Left colon (tissue), 2 donors: Measurements from ENCODE around the gene RBM44. TPM values are rescaled to one million over a fixed set of nuclear protein-coding genes. Genes with fewer than 3 reads are reported as not detected.
"Not testable (repeated sequence)": the region's sequence is repeated elsewhere in the genome, so short reads cannot be mapped to it uniquely, and the experiment has no call there.

Experiments
- ATAC-seq: fragments of 200-7000 bp; cut with Tn5 transposase; one replicate; pipeline ENCODE4 v1.9.1; 2020; ENCODE audit warnings: mild to moderate bottlenecking, moderate library complexity
- DNase-seq, 2 donors: peaks; one replicate each; pipeline ENCODE4 v3.0.0-alpha.2; 2020
- intact Hi-C, 2 donors: fragments of 100-400 bp; cut with DNase I in 1 of 2; cut with micrococcal nuclease in 1 of 2; formaldehyde crosslinking; loops; one replicate each; pipeline versions ENCODE4 v1.11.2 to v1.14.0; 2022; cut with DNase I, micrococcal nuclease
- total RNA-seq, 2 donors: library from RNA; stranded (reverse); fragmentation: NEBNext Ultra II Directional; extraction: Animal tissue kit (Norgen Biotek cat#: 25700); gene quantifications; one replicate each; pipeline ENCODE4 v1.2.1, GENCODE V29; 2021
- donor health status: DM: no; HTN: no; CAD: no.
- donor health status: DM: yes; HTN: yes; CAD: no.

RBM44 gene
- total RNA-seq, 2 donors from 2014 or later: 0.34 to 0.52 TPM

DNA sequence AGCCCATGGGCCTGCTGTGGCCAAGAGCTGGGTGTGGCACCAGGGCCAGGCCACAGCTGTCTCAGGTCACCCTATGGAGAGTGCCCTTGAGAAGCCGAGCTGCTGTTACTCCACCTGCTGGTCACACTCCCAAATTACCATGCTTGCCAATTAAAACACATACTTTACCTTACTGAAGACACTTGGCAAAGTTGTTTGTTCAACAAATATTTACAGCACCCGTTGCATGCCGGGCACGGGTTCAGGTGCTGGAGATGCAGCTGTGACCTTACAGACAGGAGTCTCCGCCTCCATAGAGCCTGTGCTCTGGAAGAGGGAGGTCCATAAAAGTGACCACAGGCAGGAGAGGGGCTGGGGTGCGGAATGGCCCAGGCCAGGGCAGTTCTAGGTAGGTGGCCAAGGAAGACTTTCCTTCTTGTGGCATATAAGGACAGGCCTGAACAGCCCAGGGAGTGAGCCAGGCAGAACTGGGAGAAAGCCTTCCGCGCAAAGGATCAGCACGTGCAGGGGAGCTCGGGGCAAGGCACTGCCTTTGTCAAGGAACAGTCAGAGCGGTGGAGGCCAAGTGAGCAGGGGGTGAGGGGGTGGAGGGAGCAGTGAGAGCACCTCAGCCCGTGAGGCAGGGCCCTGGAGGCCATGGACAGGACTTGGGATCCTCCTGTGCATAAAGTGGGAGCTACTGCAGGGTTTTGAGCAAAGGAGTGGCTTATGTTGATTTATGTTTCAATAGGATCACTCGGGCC lies 23.6 kb upstream of the RBM44 start:
- peak; percentile 52 to 67 for DNase-seq
- intact Hi-C loops: no loop called here
- peak; percentile 93 for ATAC-seq

DNA sequence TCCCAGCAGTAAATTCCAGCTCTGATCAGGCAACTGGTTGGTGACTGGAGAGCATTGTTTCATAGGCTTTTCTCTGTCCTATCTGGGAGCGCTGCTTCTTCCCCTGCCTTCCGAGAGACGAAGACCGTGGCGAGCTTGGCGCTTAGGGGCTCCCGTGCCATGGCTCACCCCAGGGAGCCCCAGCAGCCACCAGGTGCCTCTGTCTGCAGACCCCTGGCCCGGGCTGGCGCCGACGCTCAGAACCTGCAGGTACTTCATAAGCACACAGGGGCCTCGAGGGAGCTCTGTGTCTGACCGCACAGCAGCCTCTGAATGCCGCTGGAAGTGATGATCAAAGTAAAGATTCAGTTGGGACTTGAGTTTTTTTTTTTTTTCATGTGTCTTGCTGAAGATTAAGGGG lies 19.1 kb upstream of the RBM44 start:
- ATAC-seq (no peak), DNase-seq (no peak)
- intact Hi-C loops: no loop called here

DNA sequence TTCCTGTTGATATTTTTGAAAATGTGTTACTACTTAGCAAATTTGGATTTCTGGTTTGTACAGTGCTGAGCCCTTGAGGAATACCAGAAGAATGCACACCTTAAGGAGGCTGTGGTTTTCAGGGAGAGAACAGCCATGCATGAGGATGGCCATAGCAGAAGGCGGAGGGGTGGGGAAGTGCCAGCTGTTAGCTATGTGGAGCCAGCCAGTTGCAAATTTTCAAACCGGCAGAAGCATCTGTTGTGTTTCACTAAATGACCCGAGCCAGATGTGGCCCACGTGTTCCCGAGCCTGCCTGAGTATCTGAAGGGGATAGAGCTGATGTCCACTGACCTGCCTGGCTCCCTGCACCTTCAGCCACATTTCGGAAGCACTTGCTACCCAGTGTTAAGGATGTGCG lies 16.4 kb upstream of the RBM44 start:
- no peak for ATAC-seq
- DNase-seq: no peak
- intact Hi-C loops: no loop called here

DNA sequence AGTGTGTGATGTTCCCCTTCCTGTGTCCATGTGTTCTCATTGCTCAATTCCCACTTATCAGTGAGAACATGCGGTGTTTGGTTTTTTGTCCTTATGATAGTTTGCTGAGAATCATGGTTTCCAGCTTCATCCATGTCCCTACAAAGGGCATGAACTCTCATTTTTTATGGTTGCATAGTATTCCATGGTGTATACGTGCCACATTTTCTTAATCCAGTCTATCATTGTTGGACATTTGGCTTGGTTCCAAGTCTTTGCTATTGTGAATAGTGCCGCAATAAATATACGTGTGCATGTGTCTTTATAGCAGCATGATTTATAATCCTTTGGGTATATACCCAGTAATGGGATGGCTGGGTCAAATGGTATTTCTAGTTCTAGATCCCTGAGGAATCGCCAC lies 14.9 kb upstream of the RBM44 start:
- DNase-seq, ATAC-seq, intact Hi-C loops: not testable (repeated sequence)

GRCh38 chr2:237786936-237787335 lies 11.6 kb upstream of the RBM44 start:
- DNase-seq (no peak), ATAC-seq (no peak)
- intact Hi-C loops: no loop called here

DNA sequence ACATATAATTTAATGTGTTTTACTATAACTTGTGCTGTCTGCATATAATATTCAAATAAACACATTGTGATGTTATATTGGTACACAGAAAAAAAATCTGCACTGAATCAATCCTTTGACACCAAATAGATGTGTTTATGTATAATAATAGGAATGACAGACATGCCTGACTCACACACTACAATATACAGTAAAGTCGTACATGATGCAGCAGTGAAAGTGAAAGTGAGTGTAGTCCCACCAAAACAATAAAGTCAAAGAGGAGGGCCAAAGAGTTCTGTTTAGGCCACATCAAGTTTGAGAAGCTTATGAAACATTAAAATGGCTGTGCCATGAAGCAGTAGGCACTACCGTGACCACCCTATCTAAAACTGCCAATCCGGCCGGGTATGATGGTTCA lies 8.2 kb upstream of the RBM44 start:
- DNase-seq: no peak
- ATAC-seq: no peak
- intact Hi-C loops: no loop called here

DNA sequence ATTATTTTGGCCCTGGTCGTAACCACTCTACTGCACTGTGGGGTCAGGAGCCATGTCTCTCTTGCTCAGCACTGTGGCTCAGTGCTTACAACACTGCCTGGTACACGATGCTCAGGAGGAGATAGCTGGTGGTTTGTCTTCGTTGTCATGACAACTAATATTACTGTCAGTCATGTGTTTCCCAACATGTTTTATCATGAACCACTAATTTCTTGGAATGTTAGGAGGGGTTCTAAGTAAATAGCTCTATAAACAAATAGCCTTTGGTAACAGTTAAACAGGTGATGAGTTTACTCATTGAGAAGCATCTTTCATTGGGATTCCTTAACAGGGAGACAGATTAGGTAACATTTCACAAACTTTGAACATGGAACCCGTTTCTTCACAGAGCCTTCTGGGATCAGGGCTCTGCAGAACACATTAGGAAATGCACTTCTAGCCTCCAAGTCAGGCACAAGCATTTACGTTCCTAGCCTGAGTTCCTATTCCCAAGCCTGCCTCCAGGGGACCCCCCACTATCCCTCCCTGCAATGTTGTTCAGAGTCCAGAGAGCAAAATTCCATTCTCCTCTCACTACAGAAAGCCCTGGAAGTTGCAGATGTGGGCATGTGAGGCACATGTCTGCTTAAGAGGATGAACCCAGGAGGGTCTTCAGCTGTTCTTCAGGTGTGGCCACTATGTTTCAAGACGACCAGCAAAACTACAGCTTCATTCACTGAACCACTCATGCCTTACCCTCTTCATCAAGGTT lies 6.4 kb upstream of the RBM44 start:
- no peak for DNase-seq
- ATAC-seq: peak; percentile 18
- intact Hi-C loops: no loop called here

DNA sequence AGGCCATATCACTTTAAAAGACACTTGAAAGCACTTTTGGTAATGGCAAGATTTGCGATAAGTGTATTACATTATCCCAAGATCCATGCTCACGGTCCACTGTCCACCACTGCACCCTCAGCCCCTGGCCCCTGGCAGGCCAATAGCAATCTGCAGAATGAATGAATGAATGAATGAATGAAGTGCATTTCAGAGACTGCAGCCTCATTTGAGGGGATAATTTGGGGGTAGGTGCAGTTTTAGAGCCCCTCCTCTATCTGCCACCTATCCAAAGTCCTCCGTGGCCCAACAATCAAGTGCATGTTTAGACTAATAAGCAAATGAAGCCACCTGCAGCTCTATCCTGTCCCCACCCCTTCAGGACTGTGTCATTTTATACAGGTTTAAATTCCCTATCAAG lies 1.3 kb upstream of the RBM44 start:
- intact Hi-C loops: no loop called here
- DNase-seq (no peak), ATAC-seq (no peak)

- DNase-seq: no peak
- intact Hi-C loops: no loop called here
- ATAC-seq: no peak
Measured at GRCh38 chr2:237799060-237799428, 465 bp downstream of the RBM44 start.

GRCh38 chr2:237801466-237801865 lies 2.9 kb downstream of the RBM44 start:
- intact Hi-C loops: no loop called here
- ATAC-seq: no peak
- DNase-seq: no peak

- ATAC-seq (no peak), DNase-seq (no peak)
- intact Hi-C loops: no loop called here
Measured at GRCh38 chr2:237806334-237806733, 7.8 kb downstream of the RBM44 start.

GRCh38 chr2:237815637-237816036 lies 17.1 kb downstream of the RBM44 start:
- DNase-seq (no peak), ATAC-seq (no peak)
- intact Hi-C loops: no loop called here

- DNase-seq: no peak
- intact Hi-C loops: no loop called here
- no peak for ATAC-seq
Measured at GRCh38 chr2:237816531-237816930, 18.0 kb downstream of the RBM44 start.

GRCh38 chr2:237818066-237818473 lies 19.5 kb downstream of the RBM44 start:
- no peak for DNase-seq
- intact Hi-C loops: no loop called here
- ATAC-seq: no peak

- intact Hi-C loops: no loop called here
- DNase-seq (no peak), ATAC-seq (no peak)
Measured at GRCh38 chr2:237819231-237819630, 20.7 kb downstream of the RBM44 start.

DNA sequence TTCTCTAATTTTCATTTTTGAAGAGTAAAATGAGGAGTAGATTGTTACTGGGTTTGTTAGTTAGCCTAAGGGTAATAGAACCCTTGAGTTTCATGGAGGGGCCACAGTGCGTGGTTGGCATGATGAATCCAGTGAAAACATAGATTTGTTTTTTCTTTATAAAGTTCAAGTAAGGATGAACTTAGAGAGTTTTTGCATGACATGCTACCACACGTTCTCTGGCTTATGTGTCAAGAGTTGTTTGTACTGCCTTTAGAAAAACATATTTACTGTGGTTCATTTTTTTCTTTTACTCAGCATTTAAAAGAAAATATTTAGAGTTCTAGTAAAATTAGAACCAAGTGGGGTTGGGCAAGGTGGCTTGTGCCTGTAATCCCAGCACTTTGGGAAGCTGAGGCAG lies 21.8 kb downstream of the RBM44 start:
- DNase-seq: no peak
- intact Hi-C loops: no loop called here

DNA sequence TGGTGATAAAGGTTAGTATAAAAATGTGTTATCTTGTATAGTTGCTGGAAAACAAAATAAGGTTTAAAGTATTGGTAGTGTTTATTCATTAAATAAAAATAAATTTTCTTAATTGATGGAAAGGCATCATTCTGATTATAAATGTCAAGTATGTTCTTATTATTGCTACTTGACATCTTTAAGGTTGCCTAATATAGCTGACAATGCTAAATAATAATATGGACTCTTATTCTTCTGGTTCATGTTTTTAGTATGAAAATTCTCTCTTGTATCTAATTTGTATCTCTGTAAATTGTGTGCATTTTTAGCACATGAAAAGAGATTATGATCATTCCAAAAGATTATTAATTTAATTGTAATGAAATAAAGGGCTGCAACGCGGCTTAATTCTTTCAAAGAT lies 25.0 kb downstream of the RBM44 start:
- DNase-seq (no peak), ATAC-seq (no peak)
- intact Hi-C loops: no loop called here

More for the DNA sequence above, 21.8 kb downstream of the RBM44 start:
- no peak for ATAC-seq

DNA sequence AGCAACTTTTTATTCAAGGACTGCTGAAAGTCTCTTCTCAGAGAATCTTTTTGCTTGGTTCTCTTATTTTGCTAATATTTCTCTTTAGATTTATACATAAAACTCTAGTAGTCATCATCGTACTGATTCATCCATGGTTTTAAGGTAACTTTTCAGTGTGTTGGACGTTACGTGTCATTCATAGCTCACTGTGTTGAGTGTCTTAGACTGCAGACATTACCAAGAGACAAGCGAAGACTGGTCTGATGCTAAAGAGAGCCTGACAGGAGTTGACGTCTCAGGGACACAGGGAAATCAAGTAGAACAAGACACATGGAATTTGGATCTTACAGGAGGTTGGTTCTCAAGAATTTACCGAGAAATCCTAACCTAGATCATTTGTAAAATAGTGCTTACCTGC lies 25.5 kb downstream of the RBM44 start:
- ATAC-seq (no peak), DNase-seq (no peak)
- intact Hi-C loops: no loop called here

- no peak for DNase-seq
- intact Hi-C loops: no loop called here
- no peak for ATAC-seq
Measured at GRCh38 chr2:237827421-237827987, 28.9 kb downstream of the RBM44 start.

- ATAC-seq: no peak
- intact Hi-C loops: no loop called here
- no peak for DNase-seq
Measured at GRCh38 chr2:237830522-237830921, 31.9 kb downstream of the RBM44 start.
